ENCODE measurements around the gene KRTAP4-12. TPM values are rescaled to one million over a fixed set of nuclear protein-coding genes. Genes with fewer than 3 reads are reported as not detected.
"Not testable (repeated sequence)": the region's sequence is repeated elsewhere in the genome, so short reads cannot be mapped to it uniquely, and the experiment has no call there.

KRTAP4-12 gene
- total and polyA plus RNA-seq, 4 experiments from 2014 or later, result not detected

- no peaks in the 10 kb centered on the region for H3K4me1 ChIP-seq (ENCODE audit: insufficient read depth, low read length)
- no peak overlapping the region for H3K4me3 Mint-ChIP-seq
- peaks cover 0 to 3% of the 10 kb centered on the region in 2 donors for H3K27me3 Mint-ChIP-seq
- no peaks in the 10 kb centered on the region for H3K9me3 ChIP-seq (ENCODE audit: control insufficient read depth in 1 of 2, low read length in 2 of 2)
- no peak for DNase-seq
- H3K36me3 ChIP-seq (ENCODE audit: insufficient read depth, low read length), result no peaks in the 10 kb centered on the region
- H3K9me3 Mint-ChIP-seq, result peaks cover 0 to 38% (median 22%) of the 10 kb centered on the region in 8 donors
- H3K27ac Mint-ChIP-seq, result no peak overlapping the region
- CTCF ChIA-PET (ENCODE audit: partially characterized antibody), result no interaction called here
- no peaks in the 10 kb centered on the region for H3K27me3 ChIP-seq (ENCODE audit: insufficient read depth, low read length)
- peaks cover 0 to 7% (median under 1%) of the 10 kb centered on the region in 4 donors for H3K4me1 Mint-ChIP-seq
- H3K36me3 Mint-ChIP-seq, result peaks cover 8 to 16% of the 10 kb centered on the region in 2 donors
- intact Hi-C loops (cut with micrococcal nuclease), result no loop called here
- no peak overlapping the region for H3K4me3 ChIP-seq (ENCODE audit: low read length in 2 of 2)
- POLR2A ChIA-PET (ENCODE audit: partially characterized antibody), result no interaction called here
- no peak overlapping the region for H3K27ac ChIP-seq (ENCODE audit: low read depth, low read length)
Measured at GRCh38 chr17:41144846-41145245, 20.9 kb upstream of the KRTAP4-12 start.

- Histone ChIP-seq H3K4me3 (ENCODE audit: low read length in 2 of 2) (no peak overlapping the region), H3K36me3 (ENCODE audit: insufficient read depth, low read length) (no peaks in the 10 kb centered on the region), H3K4me1 (ENCODE audit: insufficient read depth, low read length) (no peaks in the 10 kb centered on the region), H3K9me3 (ENCODE audit: control insufficient read depth in 1 of 2, low read length in 2 of 2) (no peaks in the 10 kb centered on the region), H3K27me3 (ENCODE audit: insufficient read depth, low read length) (no peaks in the 10 kb centered on the region), H3K27ac (ENCODE audit: low read depth, low read length) (no peak overlapping the region)
- POLR2A ChIA-PET (ENCODE audit: partially characterized antibody), result interaction anchor here (0.7 to 1.2 kb wide), 2 partner anchors 10 to 167 kb away, joined by 3 read pairs; no protein-coding TSS in a partner anchor
- H3K9me3 Mint-ChIP-seq, result peaks cover 5 to 46% (median 30%) of the 10 kb centered on the region in 8 donors
- H3K4me3 Mint-ChIP-seq, result no peak overlapping the region
- no peak overlapping the region for H3K27ac Mint-ChIP-seq
- CTCF ChIA-PET (ENCODE audit: partially characterized antibody), result interaction anchor here (0.6 to 0.8 kb wide), 2 partner anchors 11 to 181 kb away, joined by 3 read pairs; no protein-coding TSS in a partner anchor
- DNase-seq, result no peak
- H3K4me1 Mint-ChIP-seq, result peaks cover 0 to 11% (median 1%) of the 10 kb centered on the region in 4 donors
- peaks cover 5 to 9% of the 10 kb centered on the region in 2 donors for H3K27me3 Mint-ChIP-seq
- intact Hi-C loops (cut with micrococcal nuclease), result no loop called here
- peaks cover 10 to 24% of the 10 kb centered on the region in 2 donors for H3K36me3 Mint-ChIP-seq
Measured at GRCh38 chr17:41141361-41141760, 17.4 kb upstream of the KRTAP4-12 start.

- no peak for DNase-seq
- intact Hi-C loops (cut with micrococcal nuclease), result no loop called here
- H3K4me1 ChIP-seq (ENCODE audit: insufficient read depth, low read length), result no peaks in the 10 kb centered on the region
- H3K36me3 Mint-ChIP-seq, result peaks cover 10 to 24% of the 10 kb centered on the region in 2 donors
- H3K4me3 ChIP-seq (ENCODE audit: low read length in 2 of 2), result no peak within 1 kb of the TSS
- H3K4me1 Mint-ChIP-seq, result peaks cover 0 to 11% (median 2%) of the 10 kb centered on the region in 4 donors
- ChIA-PET POLR2A (ENCODE audit: partially characterized antibody) (interaction anchor here (0.7 to 1.2 kb wide), 3 partner anchors 10 to 168 kb away, joined by 3 read pairs; partner anchors contain the start of gene KRTAP4-2), CTCF (ENCODE audit: partially characterized antibody) (interaction anchor here (0.6 to 0.8 kb wide), 2 partner anchors 10 to 182 kb away, joined by 3 read pairs; no protein-coding TSS in a partner anchor)
- peaks cover 5 to 46% (median 30%) of the 10 kb centered on the region in 8 donors for H3K9me3 Mint-ChIP-seq
- peaks cover 5 to 6% of the 10 kb centered on the region in 2 donors for H3K27me3 Mint-ChIP-seq
- H3K9me3 ChIP-seq (ENCODE audit: control insufficient read depth in 1 of 2, low read length in 2 of 2), result no peaks in the 10 kb centered on the region
- H3K36me3 ChIP-seq (ENCODE audit: insufficient read depth, low read length), result no peaks in the 10 kb centered on the region
- no peaks in the 10 kb centered on the region for H3K27me3 ChIP-seq (ENCODE audit: insufficient read depth, low read length)
- no peak within 1 kb of the TSS for H3K4me3 Mint-ChIP-seq
- no peak within 1 kb of the TSS for H3K27ac ChIP-seq (ENCODE audit: low read depth, low read length)
- peak within 1 kb of the TSS in 1 of 7 donors; percentile 4 for H3K27ac Mint-ChIP-seq
Measured at GRCh38 chr17:41140360-41141131, 16.6 kb upstream of the KRTAP4-12 start, which contains the start of gene KRTAP4-6. Gene KRTAP4-6, minus strand, starts transcription at chr17:41140544. Its CDS starts 57 bp downstream, at chr17:41140487.

GRCh38 chr17:41139865-41140264 lies 15.9 kb upstream of the KRTAP4-12 start:
- intact Hi-C loops (cut with micrococcal nuclease); H3K4me3 Mint-ChIP-seq; H3K4me1 ChIP-seq (ENCODE audit: insufficient read depth, low read length); H3K36me3 ChIP-seq (ENCODE audit: insufficient read depth, low read length); H3K27me3 Mint-ChIP-seq; DNase-seq; H3K9me3 ChIP-seq (ENCODE audit: control insufficient read depth in 1 of 2, low read length in 2 of 2); H3K27ac ChIP-seq (ENCODE audit: low read depth, low read length); H3K4me3 ChIP-seq (ENCODE audit: low read length in 2 of 2); CTCF ChIA-PET (ENCODE audit: partially characterized antibody); H3K27me3 ChIP-seq (ENCODE audit: insufficient read depth, low read length): not testable (repeated sequence)
- Mint-ChIP-seq H3K9me3 (peaks cover 5 to 43% (median 30%) of the 10 kb centered on the region in 8 donors), H3K36me3 (peaks cover 10 to 24% of the 10 kb centered on the region in 2 donors), H3K27ac (peak overlapping the region in 1 of 7 donors; percentile 4), H3K4me1 (peaks cover 0 to 11% (median 2%) of the 10 kb centered on the region in 4 donors)
- POLR2A ChIA-PET (ENCODE audit: partially characterized antibody), result interaction anchor here (1.0 kb wide), 1 partner anchor 38 kb away, joined by 3 read pairs; the partner anchor contains the start of gene KRTAP4-2

- Histone ChIP-seq H3K27ac (ENCODE audit: low read depth, low read length) (no peak overlapping the region), H3K9me3 (ENCODE audit: control insufficient read depth in 1 of 2, low read length in 2 of 2) (no peaks in the 10 kb centered on the region), H3K27me3 (ENCODE audit: insufficient read depth, low read length) (no peaks in the 10 kb centered on the region), H3K4me1 (ENCODE audit: insufficient read depth, low read length) (peaks cover 22% of the 10 kb centered on the region), H3K36me3 (ENCODE audit: insufficient read depth, low read length) (no peaks in the 10 kb centered on the region), H3K4me3 (ENCODE audit: low read length in 2 of 2) (no peak overlapping the region)
- Mint-ChIP-seq H3K27ac (peak overlapping the region in 4 of 7 donors; percentile 78 to 96 (median 94)), H3K27me3 (peaks cover 2 to 3% of the 10 kb centered on the region in 2 donors), H3K4me3 (peak overlapping the region in 5 of 8 donors; percentile 18 to 85 (median 63)), H3K9me3 (peaks cover 0 to 8% (median 6%) of the 10 kb centered on the region in 8 donors), H3K36me3 (peaks cover 0 to 4% of the 10 kb centered on the region in 2 donors), H3K4me1 (peaks cover 0 to 47% (median 29%) of the 10 kb centered on the region in 4 donors)
- intact Hi-C loops (cut with micrococcal nuclease), result no loop called here
- POLR2A ChIA-PET (ENCODE audit: partially characterized antibody), result interaction anchor here (1.1 to 1.7 kb wide), 6 partner anchors 10 to 555 kb away, joined by 3 to 13 read pairs (median 5); partner anchors contain the start of genes EIF1, KRTAP16-1 and KRTAP4-12
- DNase-seq, result peak in 2 of 5 donors; percentile 32 to 41
- CTCF ChIA-PET (ENCODE audit: partially characterized antibody), result interaction anchor here (1.9 to 2.6 kb wide), 2 partner anchors 174 to 188 kb away, joined by 5 to 11 read pairs; no protein-coding TSS in a partner anchor
Measured at GRCh38 chr17:41133880-41134735, 10.1 kb upstream of the KRTAP4-12 start.

- H3K4me3 ChIP-seq (ENCODE audit: low read length in 2 of 2), result no peak overlapping the region
- peaks cover 22% of the 10 kb centered on the region for H3K4me1 ChIP-seq (ENCODE audit: insufficient read depth, low read length)
- no peaks in the 10 kb centered on the region for H3K9me3 ChIP-seq (ENCODE audit: control insufficient read depth in 1 of 2, low read length in 2 of 2)
- Mint-ChIP-seq H3K36me3 (no peaks in the 10 kb centered on the region), H3K9me3 (peaks cover 0 to 7% (median 1%) of the 10 kb centered on the region in 8 donors), H3K27ac (peak overlapping the region in 2 of 7 donors; percentile 54 to 80), H3K4me3 (peak overlapping the region in 2 of 8 donors; percentile 14 to 19), H3K4me1 (peaks cover 0 to 66% (median 32%) of the 10 kb centered on the region in 4 donors), H3K27me3 (no peaks in the 10 kb centered on the region)
- H3K36me3 ChIP-seq (ENCODE audit: insufficient read depth, low read length), result no peaks in the 10 kb centered on the region
- H3K27me3 ChIP-seq (ENCODE audit: insufficient read depth, low read length), result no peaks in the 10 kb centered on the region
- intact Hi-C loops (cut with micrococcal nuclease), result no loop called here
- ChIA-PET CTCF (ENCODE audit: partially characterized antibody) (interaction anchor here (2.6 kb wide), 1 partner anchor 190 kb away, joined by 11 read pairs; no protein-coding TSS in a partner anchor), POLR2A (ENCODE audit: partially characterized antibody) (interaction anchor here (0.9 to 2.7 kb wide), 3 partner anchors 10 to 177 kb away, joined by 3 to 14 read pairs (median 4); partner anchors contain the start of gene KRTAP16-1)
- H3K27ac ChIP-seq (ENCODE audit: low read depth, low read length), result no peak overlapping the region
- DNase-seq, result no peak
Measured at GRCh38 chr17:41131979-41132378, 8.0 kb upstream of the KRTAP4-12 start.
